Measurements from ENCODE around the gene TTL.
"Not testable (repeated sequence)": the region's sequence is repeated elsewhere in the genome, so short reads cannot be mapped to it uniquely, and the experiment has no call there.

The TTL gene

GRCh38 chr2:112474844-112475486, 7.0 kb upstream of the TTL start:
- DNase-seq (ENCODE audit: low read depth) = peak; percentile 38

- DNase-seq (ENCODE audit: low read depth) = no peak
Observed at GRCh38 chr2:112476434-112476833, 5.5 kb upstream of the TTL start.

DNA sequence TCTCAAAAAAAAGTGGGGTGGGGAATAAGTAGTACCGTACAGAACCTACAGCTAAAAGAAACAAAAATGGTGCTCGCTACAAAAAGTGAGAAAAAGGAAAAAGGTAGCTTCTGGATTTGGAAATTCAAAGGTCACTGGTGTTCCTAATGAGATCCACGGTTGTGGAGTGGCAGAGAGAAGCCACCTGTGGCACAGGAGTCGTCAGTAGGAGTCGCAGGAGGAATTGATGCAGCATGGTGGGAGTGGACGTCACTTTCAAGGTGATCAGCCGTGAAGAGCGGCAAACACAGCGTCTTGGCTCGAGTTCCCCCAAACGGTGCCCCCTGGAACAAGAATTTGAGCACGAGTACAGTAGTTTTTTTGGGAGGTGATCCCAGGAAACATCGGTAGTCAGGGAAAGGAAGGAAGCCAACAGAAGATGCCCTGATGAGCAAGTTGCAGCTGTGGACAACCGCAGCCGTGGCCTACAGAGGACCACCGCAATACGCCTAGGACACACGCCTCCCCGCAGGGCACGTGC, 1.4 kb upstream of the TTL start:
- DNase-seq (ENCODE audit: low read depth) = no peak

GRCh38 chr2:112481050-112481527, 867 bp upstream of the TTL start:
- DNase-seq (ENCODE audit: low read depth) = peak; percentile 42

GRCh38 chr2:112482309-112483041, 519 bp downstream of the TTL start:
- no peak for DNase-seq (ENCODE audit: low read depth)

- no peak for DNase-seq (ENCODE audit: low read depth)
Observed at GRCh38 chr2:112483042-112483473, 1.1 kb downstream of the TTL start.

- DNase-seq (ENCODE audit: low read depth) = no peak
Observed at GRCh38 chr2:112483831-112484230, 1.9 kb downstream of the TTL start.

- DNase-seq (ENCODE audit: low read depth) = no peak
Observed at GRCh38 chr2:112485849-112486248, 3.9 kb downstream of the TTL start.

GRCh38 chr2:112486895-112487294, 4.9 kb downstream of the TTL start:
- no peak for DNase-seq (ENCODE audit: low read depth)

- no peak for DNase-seq (ENCODE audit: low read depth)
Observed at GRCh38 chr2:112487444-112487961, 5.5 kb downstream of the TTL start.

- DNase-seq (ENCODE audit: low read depth) = no peak
Observed at GRCh38 chr2:112488201-112488600, 6.2 kb downstream of the TTL start.

GRCh38 chr2:112491946-112492345, 10.0 kb downstream of the TTL start:
- no peak for DNase-seq (ENCODE audit: low read depth)

GRCh38 chr2:112493048-112493447, 11.1 kb downstream of the TTL start:
- no peak for DNase-seq (ENCODE audit: low read depth)

DNA sequence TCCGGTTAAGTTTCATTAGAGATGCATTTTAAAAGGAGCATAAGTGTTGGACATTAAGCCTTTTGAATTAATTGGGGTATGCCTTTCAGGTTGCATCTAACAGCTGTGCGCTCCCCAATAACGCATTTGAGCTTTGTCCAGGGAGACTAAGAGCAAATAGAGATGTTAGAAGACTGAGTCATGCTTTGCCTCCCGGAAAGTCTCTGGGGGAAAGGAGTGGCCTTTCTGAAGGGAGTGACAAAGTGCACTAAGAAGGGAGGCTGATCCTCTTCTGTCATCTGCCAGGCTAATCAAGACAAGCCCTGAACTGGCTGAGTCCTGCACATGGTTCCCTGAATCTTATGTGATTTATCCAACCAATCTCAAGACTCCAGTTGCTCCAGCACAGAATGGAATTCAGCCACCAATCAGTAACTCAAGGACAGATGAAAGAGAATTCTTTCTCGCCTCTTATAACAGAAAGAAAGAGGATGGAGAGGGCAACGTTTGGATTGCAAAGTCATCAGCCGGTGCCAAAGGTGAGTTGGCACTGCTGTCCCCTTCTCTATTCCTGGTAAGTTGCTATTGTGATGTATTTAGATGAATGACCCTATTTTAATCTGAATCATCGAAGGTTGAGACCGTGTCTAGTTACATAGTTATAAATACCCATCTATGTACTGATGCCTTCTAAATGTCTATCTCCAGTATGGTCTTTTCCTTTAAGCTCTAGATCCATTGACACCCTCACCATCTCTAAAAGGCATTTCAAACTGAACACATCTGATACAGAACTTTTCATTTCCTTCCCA, 12.1 kb downstream of the TTL start:
- DNase-seq (ENCODE audit: low read depth) = peak; percentile 66

- no peak for DNase-seq (ENCODE audit: low read depth)
Observed at GRCh38 chr2:112494828-112495227, 12.9 kb downstream of the TTL start.

DNA sequence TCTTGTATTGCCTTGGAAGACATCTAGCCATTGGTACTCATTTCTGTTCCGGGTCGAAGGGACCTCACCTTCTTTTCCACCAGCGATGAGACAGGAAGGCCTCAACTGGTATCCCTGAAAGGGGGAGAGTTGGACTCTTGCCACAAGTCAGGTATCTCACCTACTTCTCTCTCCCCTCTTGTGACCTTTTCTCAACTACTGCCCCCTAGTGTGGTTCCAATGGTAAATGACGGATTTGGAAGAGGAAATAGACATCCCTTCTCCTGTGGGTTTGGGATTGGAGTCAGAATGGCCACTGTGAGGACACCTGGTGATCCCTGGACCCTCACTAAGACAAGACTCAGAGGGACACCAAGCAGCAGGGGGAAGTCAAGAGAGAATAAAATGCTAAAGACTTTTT, 13.9 kb downstream of the TTL start:
- DNase-seq (ENCODE audit: low read depth) = not testable (repeated sequence)

DNA sequence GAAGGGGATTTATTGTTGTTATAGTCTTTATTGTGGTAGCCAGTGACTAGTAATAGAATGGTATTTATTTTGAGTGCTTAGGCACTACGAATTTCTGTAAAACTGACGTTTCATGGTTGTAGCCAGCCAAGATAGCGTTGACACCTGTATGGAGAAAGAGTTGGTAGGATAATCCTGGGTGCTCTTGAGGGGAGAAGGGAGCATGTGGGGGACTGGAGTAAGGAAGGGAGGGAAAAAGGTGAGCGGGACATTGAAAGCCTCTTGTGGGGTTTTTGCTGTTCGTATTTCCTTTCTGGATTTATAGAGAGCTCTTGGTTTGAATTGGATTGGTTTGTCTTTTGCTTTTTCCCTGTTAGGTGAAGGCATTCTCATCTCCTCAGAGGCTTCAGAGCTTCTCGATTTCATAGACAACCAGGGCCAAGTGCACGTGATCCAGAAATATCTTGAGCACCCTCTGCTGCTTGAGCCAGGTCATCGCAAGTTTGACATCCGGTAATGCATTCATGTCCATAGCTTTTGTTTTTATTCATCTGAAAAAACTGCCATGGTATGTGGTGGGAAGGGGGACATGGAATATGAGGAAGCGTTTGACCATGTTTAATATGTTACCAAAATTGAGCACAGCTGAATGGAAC, 19.0 kb downstream of the TTL start:
- DNase-seq (ENCODE audit: low read depth) = not testable (repeated sequence)

DNA sequence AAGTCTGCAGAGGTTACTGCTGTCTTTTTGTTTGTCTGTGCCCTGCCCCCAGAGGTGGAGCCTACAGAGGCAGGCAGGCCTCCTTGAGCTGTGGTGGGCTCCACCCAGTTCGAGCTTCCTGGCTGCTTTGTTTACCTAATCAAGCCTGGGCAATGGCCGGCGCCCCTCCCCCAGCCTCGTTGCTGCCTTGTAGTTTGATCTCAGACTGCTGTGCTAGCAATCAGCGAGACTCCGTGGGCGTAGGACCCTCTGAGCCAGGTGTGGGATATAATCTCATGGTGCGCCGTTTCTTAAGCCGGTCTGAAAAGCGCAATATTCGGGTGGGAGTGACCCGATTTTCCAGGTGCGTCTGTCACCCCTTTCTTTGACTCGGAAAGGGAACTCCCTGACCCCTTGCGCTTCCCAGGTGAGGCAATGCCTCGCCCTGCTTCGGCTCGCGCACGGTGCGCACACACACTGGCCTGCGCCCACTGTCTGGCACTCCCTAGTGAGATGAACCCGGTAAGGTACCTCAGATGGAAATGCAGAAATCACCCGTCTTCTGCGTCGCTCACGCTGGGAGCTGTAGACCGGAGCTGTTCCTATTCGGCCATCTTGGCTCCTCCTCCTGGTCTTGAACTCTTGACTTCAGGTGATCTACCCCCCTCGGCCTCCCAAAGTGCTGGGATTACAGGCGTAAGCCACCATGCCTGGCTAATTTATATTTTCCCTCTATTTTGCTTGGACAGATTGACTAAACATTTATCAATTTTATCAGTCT, 27.5 kb downstream of the TTL start:
- DNase-seq (ENCODE audit: low read depth) = not testable (repeated sequence)

DNA sequence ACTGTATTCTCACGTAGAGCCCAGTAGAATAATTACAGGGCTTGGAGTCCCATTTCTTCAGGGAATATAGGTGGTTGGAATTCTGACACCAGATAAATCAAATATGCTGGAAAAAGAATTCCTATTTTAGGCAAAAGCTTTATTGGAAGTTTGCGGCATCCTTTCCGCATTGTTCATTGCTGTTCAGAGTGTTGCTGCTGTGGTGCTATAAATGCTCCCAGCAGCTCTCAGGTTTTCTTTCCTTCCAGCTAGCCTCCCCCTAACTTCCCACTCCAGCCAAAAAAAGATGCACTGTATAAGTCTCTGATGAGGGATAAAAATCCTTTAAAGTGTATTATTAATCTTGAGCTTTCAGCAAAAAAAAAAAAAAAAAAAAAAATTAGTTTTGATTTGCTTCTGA, 34.8 kb downstream of the TTL start:
- DNase-seq (ENCODE audit: low read depth) = no peak

DNA sequence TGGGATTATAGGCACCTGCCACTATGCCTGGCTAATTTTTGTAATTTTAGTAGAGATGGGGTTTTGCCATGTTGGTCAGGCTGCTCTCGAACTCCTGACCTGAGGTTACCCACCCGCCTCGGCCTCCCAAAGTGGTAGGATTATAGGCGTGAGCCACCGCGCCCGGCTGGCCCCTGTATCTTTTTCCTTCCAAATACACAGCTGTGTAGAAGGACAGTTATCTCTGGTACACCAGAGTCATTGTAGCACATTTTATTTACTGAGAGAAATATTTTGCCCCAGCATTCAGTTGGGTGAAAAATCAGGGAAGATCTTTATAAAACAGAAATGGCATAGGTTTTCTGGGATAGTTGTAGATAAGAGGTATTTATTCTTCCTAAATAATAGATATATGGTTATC, 36.9 kb downstream of the TTL start:
- no peak for DNase-seq (ENCODE audit: low read depth)

DNA sequence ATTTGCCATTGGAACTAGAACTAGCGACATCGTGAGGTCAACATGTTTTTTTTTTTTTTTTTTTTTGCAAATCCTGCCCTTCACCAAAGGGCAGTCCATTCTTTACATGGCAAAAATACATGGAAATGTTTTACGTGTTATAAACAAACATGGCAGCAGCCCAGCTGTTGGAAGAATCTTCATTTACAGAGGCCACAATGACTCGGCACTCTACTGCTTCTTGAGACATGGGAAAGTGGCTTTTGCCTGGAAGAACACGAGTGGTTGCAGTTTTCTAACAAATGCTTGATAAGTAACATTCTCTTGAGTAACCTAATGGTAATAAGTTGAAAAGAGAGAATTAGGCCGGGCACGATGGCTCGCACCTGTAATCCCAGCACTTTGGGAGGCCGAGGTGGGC, 37.5 kb downstream of the TTL start:
- DNase-seq (ENCODE audit: low read depth) = no peak

Data from GM04503 (cell line).